KBM-7 (cell line): ENCODE results near the gene F11R.
"Not testable (repeated sequence)": the region's sequence is repeated elsewhere in the genome, so short reads cannot be mapped to it uniquely, and the experiment has no call there.

ENCODE experiments used
- DNase-seq: peaks from one replicate; pipeline ENCODE4 v3.0.0-alpha.2; 2015
- in situ Hi-C: fragments of 300-500 bp; cut with MboI; formaldehyde crosslinking; loops from 2 replicates; pipeline ENCODE4 v1.14.3; 2020; ENCODE audit warnings: low sequenced_read_pairs, low pct_unique_long_range_greater_than_20kb, mixed read lengths

The F11R gene

GRCh38 chr1:161020509-161021164, at the start of gene F11R:
Gene F11R, minus strand, starts transcription at chr1:161021152. Its CDS starts 79 bp downstream, at chr1:161021073.
- peak; percentile 87 for DNase-seq
- in situ Hi-C loops, result no loop called here

DNA sequence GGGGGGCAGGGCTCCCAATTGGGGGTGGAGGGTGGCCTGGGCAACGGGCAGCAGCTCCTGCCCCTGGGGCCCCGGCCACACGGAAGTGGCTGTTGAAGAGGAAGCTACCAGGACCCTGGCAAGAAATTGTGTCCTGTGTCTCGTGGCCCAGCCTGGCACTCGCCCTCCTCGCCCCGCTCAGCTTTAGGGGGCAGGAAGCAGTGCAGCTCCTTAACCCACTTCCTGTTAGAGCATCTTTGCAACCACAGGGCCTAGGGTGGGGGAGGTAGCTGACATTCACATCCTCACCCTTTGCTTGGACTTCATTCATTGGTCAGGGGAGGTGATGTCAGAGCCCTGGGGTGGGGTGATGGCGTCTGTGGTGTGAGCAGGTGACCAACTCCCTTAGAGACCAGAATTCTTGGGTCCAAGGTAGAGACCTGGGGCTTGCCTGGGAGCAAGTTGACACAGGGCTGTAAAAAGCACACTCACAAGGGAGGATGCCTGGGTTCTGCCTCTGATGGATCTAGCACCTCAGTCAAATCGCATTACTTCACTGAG, 48.8 kb upstream of the F11R start, which contains the start of gene ARHGAP30:
TSS of gene ARHGAP30 (minus strand) at position 161 of the 540 bp plus-strand sequence. CDS start 267 bp downstream, outside the sequence.
- peak; percentile 90 for DNase-seq
- in situ Hi-C loops, result no loop called here

- DNase-seq, result no peak
- in situ Hi-C loops, result no loop called here
These were observed 48.3 kb upstream of the F11R start for GRCh38 chr1:161069241-161069640.

GRCh38 chr1:161068306-161069234, 47.6 kb upstream of the F11R start:
- DNase-seq, result peak; percentile 95

DNA sequence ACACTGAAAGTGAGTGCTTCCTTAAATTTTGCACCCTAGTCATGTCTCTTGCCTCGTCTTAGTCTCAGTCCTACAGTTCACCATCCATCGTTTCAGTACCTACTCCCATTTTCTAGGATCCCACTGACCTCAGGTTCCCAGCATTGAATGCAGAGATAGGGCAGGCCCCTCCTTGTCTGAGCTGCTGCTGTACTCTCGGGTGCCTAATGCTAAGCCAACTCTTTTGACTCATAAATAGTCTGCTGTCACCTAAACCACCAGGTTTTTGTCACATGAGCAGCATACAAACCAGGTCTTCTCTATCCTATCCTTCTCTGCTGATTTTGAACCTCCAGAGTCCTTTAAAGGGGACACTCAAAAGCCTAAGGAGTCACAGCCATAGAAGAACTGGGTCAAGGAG, 45.7 kb upstream of the F11R start:
- in situ Hi-C loops, result no loop called here
- no peak for DNase-seq

More at GRCh38 chr1:161068306-161069234, 47.6 kb upstream of the F11R start:
- in situ Hi-C loops, result no loop called here

- in situ Hi-C loops, result not testable (repeated sequence)
These were observed 44.7 kb upstream of the F11R start for GRCh38 chr1:161065681-161066080.

DNA sequence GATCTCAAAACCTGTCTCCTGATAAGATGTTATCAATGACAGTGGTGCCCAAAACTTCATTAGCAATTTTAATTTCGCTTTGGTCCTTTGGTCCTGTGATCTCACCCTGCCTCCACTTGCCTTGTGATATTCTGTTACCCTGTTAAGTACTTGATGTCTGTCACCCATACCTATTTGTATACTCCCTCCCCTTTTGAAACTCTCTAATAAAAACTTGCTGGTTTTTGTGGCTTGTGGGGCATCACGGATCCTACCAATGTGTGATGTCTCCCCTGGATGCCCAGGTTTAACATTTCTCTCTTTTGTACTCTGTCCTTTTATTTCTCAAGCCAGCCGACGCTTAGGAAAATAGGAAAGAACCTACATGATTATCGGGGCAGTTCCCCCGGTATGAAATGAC, 43.0 kb upstream of the F11R start:
- in situ Hi-C loops, DNase-seq: not testable (repeated sequence)

More at GRCh38 chr1:161065681-161066080, 44.7 kb upstream of the F11R start:
- DNase-seq, result not testable (repeated sequence)

- no peak for DNase-seq
- in situ Hi-C loops, result no loop called here
These were observed 40.5 kb upstream of the F11R start for GRCh38 chr1:161061419-161061818.

GRCh38 chr1:161059293-161059692, 38.3 kb upstream of the F11R start:
- no peak for DNase-seq
- in situ Hi-C loops, result no loop called here

DNA sequence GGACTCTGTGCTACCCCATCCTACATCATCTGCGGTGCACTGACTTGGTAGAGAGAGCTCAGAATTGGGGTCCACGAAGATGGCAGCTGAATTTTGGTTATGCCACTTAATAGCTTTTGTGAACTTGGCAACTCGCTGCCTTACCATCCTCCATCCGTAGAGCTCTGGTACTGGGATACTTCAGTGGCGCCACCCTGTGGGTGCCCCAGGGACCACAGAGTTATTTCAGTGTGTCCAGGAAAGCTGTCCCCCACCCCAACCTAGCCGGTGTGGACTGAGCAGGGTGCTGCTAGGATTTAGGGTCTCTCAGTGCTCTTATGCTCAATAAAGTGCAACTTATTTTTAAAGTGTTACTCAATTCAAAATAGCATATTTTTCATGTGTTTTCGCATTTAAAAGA, 33.9 kb upstream of the F11R start:
- DNase-seq, result no peak
- in situ Hi-C loops, result no loop called here

- in situ Hi-C loops, result no loop called here
- DNase-seq, result no peak
These were observed 33.3 kb upstream of the F11R start for GRCh38 chr1:161054232-161054631.

DNA sequence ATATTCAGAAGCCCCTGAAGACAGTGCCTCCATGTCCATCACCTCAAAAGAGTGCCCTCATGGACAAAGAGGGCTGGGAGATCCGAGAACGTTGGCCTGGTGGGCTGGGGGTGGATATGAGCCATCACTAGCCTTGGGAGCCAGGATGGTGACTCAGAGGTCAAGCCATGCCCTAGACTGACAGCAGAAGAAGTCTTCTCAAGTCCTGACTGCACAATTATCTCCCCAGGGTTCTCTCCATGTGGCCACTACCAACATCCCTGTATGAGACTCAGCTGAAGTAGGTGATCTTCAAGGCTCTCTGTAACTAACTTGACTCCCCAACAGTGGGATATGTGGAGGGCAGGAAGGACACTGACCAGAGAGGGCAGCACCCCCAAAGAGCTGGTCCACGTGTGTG, 31.9 kb upstream of the F11R start:
- in situ Hi-C loops, result no loop called here
- DNase-seq, result no peak

DNA sequence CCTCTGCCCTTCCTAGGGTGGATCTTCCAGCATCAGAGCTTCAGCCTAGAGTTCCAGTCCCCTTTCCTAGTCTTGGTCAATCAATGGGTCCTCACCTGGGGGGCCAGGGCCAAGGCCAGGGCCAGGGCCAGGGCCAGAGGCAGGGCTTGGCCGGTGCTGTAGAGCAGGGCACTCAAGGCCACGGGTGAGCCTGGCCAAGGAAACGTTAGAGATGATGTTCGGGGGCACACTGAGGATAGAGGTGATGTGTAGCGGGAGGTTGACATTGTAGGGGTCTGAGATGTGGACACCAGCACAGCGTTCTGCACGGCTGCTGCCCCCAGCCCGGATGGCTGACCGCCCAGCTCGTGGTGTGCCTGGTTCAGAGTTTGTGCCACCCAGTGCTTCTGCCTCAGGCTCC, 30.3 kb upstream of the F11R start:
- in situ Hi-C loops, result no loop called here
- no peak for DNase-seq

- DNase-seq, result no peak
- in situ Hi-C loops, result no loop called here
These were observed 28.2 kb upstream of the F11R start for GRCh38 chr1:161048949-161049722.

GRCh38 chr1:161047436-161048420, 26.8 kb upstream of the F11R start:
- in situ Hi-C loops, result no loop called here

DNA sequence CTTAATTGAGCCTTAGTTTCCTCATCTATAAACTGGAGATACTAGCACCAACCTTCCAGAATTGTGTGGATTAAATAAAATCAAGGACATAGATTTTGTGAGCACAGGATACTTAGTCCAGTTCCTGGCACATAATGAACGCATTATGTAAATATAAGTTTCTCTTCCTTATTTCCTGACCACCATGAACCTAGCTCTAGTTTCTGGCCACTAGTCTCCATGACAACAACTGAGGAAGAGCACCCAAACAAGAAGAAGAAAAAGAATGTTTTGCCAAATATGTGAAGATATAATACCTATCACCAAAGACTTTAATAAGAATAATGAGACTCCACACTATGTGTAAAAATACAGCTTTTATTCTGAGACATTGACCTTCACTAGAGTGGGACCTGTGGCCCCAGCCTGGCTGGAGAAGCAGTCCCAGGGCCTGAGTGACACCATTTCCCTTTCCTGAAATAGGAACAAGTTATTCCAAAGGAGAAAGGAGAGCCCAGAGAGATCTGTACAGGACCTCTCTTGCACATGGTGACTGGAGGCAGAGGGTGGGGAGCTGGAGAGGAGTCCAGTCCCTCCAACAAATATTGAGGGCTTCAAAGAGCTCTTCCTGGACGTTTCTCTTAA, 25.8 kb upstream of the F11R start:
- in situ Hi-C loops, result no loop called here

More at GRCh38 chr1:161047436-161048420, 26.8 kb upstream of the F11R start:
- no peak for DNase-seq

GRCh38 chr1:161045736-161046604, 25.0 kb upstream of the F11R start, which contains the start of gene USF1:
Gene USF1, minus strand, starts transcription at chr1:161045977. Its CDS starts 2,702 bp downstream, at chr1:161043275.
- peak; percentile 99 for DNase-seq
- in situ Hi-C loops, result no loop called here

More for the DNA sequence above, 25.8 kb upstream of the F11R start:
- peak; percentile 32 for DNase-seq
